ENCODE measurements around the gene SMARCB1. TPM values are rescaled to one million over a fixed set of nuclear protein-coding genes. Genes with fewer than 3 reads are reported as not detected.

The SMARCB1 gene
- total RNA-seq, 1 donor from 2014 or later = 82.7 TPM

GRCh38 chr22:23779731-23780130 is 7.0 kb upstream of the SMARCB1 start:
- intact Hi-C loops (cut with micrococcal nuclease) = no loop called here

DNA sequence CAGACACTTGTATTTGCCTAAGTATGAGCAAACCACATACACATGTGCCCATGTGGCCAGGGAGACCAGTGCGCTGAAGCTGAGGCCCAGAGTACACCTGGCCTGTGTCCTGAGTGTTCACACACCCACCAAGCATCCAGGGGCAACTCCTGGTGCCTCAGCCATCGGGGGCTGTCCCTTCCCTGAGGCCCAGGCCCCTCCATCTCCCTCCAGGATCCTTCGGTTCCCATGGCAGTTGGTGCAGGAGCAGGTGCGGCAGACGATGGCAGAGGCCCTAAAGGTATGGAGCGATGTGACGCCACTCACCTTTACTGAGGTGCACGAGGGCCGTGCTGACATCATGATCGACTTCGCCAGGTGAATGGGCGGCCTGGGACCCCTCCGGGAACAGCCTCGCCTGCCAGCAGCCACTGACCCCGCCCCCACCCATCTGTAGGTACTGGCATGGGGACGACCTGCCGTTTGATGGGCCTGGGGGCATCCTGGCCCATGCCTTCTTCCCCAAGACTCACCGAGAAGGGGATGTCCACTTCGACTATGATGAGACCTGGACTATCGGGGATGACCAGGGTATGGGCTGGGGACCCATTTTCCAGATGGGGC is 6.5 kb upstream of the SMARCB1 start:
- intact Hi-C loops (cut with micrococcal nuclease) = no loop called here

GRCh38 chr22:23781065-23781464 is 5.7 kb upstream of the SMARCB1 start:
- intact Hi-C loops (cut with micrococcal nuclease) = no loop called here

GRCh38 chr22:23781511-23782183 is 5.1 kb upstream of the SMARCB1 start:
- intact Hi-C loops (cut with micrococcal nuclease) = no loop called here

GRCh38 chr22:23782252-23782651 is 4.5 kb upstream of the SMARCB1 start:
- intact Hi-C loops (cut with micrococcal nuclease) = no loop called here

DNA sequence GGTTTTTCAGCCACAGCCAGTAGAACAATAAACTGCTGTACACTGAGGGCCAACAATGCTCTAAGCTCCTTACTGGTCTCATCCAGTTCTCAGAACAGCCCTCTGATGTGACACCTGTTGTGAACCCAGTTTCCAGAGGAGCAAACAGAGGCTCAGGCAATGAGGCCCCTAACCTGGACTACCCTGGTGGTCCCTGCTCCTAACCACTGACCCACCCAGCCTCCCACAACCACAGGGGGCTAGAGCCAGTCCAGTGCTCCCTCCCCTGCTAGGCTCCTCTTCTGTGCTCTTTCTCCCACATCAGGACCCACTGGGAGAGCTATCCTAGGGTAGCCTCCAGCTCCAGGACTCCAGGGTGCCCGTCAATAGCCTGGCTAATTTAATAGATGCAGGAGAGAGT is 4.1 kb upstream of the SMARCB1 start:
- intact Hi-C loops (cut with micrococcal nuclease) = no loop called here

GRCh38 chr22:23783265-23784150 is 3.3 kb upstream of the SMARCB1 start:
- intact Hi-C loops (cut with micrococcal nuclease) = no loop called here

DNA sequence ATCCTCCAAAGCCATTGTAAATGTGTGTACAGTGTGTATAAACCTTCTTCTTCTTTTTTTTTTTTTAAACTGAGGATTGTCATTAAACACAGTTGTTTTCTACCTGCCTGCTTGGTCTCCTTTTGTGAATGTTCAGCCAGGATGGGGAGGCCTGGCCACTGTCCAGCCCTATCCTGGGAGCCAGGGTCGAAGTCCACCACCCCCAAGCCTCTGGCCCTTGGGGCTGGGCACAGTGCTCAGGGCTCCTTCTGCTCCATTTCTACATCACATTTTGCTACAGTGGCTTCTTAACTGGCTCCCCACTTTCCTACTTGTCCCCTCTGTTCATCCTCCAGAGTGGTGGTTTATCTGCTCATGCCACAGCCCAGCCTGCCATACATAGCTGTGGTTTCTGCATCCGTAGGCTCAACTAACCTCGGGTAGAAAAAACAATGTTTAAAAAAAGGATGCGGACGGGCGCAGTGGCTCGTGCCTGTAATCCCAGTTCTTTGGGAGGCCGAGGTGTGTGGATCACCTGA is 2.5 kb upstream of the SMARCB1 start:
- intact Hi-C loops (cut with micrococcal nuclease) = no loop called here

DNA sequence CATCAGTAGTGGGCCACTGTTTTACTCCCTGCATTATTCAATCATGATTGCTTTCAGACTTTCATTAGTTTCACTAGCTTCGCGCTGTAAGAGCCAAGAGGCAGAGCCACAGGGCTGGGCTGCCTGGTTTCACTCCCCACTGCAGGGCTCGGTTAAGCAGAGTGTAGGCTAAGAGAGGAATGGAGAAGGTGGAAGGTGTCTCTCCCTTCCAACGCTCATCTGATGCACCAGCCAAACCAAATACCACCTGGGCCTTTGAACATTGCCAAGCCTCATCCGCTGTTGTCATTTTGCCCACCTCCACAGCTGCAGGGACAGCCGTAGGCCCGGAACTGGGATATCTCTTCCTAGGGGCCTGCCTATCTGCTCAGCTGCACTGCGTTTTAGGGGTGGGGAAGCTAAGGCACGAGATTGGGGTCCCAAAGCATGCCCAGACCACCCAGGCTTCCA is 480 bp upstream of the SMARCB1 start:
- intact Hi-C loops (cut with micrococcal nuclease) = loop anchor here (1.0 to 2.0 kb wide), 3 partner anchors 14 to 225 kb away; partner anchors contain the start of genes CABIN1 and MMP11

DNA sequence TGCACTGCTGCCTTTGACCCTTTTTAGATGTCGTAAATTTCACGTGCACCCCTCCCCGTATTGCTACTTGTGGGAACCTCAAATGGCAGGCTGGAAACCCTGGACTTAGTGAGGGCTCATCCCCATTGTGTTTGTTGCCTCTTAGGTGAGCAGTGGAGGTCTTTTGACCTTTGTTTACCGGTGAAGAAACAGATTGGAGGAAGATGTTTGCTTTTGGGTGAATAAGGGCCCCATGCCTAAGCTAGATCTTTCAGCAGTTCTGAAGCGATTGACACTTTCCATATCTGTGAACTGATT is 782 bp downstream of the SMARCB1 start:
- intact Hi-C loops (cut with micrococcal nuclease) = loop anchor here (1.0 to 2.0 kb wide), 4 partner anchors 19 to 223 kb away; partner anchors contain the start of genes CABIN1, DERL3 and MIF

- intact Hi-C loops (cut with micrococcal nuclease) = loop anchor here (1.0 to 2.0 kb wide), 4 partner anchors 20 to 223 kb away; partner anchors contain the start of genes CABIN1, DERL3 and MIF
These were observed 1.1 kb downstream of the SMARCB1 start for GRCh38 chr22:23787910-23788309.

DNA sequence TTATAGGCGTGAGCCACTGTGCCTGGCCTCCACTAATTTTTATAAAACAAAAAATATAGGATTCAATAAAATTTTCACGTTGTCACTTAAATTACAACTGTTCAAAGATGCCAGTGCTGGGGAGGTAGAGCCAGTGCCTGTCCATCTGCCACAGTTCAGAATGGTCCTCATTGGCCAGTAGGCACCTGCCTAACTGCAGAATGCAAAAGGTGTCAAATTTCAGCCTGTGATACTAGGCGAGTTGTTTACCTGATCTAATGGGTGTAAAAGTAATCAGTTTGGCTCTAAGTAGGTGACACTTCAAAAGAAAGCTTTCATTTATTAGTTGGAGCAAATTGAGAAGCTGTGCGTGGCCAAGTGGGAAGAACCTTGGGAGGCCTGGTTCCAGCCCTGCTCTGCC is 2.4 kb downstream of the SMARCB1 start:
- intact Hi-C loops (cut with micrococcal nuclease) = no loop called here

- intact Hi-C loops (cut with micrococcal nuclease) = no loop called here
These were observed 2.9 kb downstream of the SMARCB1 start for GRCh38 chr22:23789638-23790037.

DNA sequence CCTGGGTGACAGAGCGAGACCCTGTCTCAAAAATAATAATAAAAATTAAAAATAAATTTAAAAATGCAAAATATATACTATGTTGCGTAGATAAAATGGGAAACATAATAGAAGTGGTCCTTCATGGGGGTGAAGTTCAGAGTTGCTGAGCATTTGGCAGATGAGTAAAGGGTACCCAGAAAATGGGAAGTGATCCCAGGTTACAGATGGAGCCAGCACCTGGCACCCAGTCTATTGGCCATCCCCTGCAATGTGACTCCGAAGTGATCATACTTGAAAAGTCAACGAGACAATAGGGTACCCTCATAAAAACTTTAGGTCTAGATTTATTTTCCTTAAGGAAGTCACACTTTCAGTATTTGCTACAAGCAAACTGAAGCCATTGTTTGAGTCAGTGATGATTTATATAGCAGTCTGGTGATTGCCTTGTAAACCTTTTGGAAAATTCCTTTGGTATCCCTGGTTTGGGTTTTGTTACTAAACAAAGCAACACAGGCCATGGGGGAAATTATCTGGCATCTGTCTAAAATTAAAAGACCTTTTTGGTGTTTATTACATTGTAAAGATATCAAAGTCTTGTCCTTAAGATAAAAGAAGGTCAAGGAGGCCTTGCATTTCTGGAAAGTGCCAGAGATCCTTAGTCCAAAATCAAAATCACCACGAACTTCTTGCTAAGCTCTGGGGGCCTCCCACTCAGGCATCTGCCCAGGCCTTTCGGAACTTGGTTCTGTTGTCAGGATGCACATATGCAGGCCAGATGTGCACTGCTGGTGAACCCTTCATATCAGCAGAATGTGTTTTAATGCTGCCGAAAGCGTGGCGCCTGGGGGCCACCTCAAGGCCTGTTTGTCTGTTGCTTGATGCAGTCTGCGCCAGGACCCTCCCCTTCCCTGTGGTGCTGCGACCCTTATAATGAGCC is 4.3 kb downstream of the SMARCB1 start:
- intact Hi-C loops (cut with micrococcal nuclease) = no loop called here

- intact Hi-C loops (cut with micrococcal nuclease) = no loop called here
These were observed 5.2 kb downstream of the SMARCB1 start for GRCh38 chr22:23791738-23792645.

DNA sequence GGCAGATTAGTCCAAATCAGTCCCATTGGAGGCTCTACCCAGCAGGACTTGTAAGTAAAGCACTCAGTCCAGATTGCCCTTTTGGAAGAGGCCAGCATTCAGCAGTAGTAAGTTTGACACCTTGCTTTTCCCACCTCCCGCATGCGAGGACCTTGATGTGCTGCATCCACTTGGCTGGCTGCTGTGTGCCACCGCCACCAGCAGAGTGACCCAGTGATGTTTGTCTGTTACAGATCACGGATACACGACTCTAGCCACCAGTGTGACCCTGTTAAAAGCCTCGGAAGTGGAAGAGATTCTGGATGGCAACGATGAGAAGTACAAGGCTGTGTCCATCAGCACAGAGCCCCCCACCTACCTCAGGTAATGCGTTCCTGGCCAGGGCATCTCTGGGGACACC is 6.6 kb downstream of the SMARCB1 start:
- intact Hi-C loops (cut with micrococcal nuclease) = no loop called here

DNA sequence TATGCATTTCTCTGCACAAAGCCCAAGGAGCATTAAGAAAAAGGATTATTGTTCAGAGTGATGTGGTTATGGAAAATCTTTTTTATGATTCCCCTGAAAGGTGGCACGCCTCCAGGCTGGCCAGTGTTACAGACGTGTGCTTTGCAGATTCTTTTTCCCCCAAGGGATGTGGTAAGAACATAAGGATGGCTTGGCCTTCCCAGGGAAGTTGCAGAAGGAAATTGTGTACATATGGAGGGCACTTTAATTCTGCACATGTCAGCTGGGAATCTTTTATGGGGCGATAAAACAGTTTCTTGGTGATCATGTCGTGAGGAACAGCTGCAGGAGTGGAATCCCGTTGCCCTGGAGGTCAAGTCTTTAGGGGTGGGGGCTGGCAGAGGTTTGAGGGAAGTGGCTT is 9.7 kb downstream of the SMARCB1 start:
- intact Hi-C loops (cut with micrococcal nuclease) = no loop called here

GRCh38 chr22:23800297-23801237 is 13.8 kb downstream of the SMARCB1 start:
- intact Hi-C loops (cut with micrococcal nuclease) = no loop called here
